HG02973 (cell line): Measurements from ENCODE around the gene SPDYE6.
"Not testable (repeated sequence)": the region's sequence is repeated elsewhere in the genome, so short reads cannot be mapped to it uniquely, and the experiment has no call there.

Experiments used
- ATAC-seq: cut with Tn5 transposase; IDR thresholded peaks from one replicate; pipeline ENCODE4 v1.9.1; 2021; ENCODE audit warnings: moderate library complexity; ENCODE audit not compliant: unreplicated experiment

The SPDYE6 gene

GRCh38 chr7:102364394-102364886, 8.2 kb upstream of the SPDYE6 start:
- not testable (repeated sequence) for ATAC-seq

GRCh38 chr7:102363549-102364393, 7.5 kb upstream of the SPDYE6 start:
- peak; percentile 98 for ATAC-seq

- ATAC-seq: not testable (repeated sequence)
These were observed 9.3 kb downstream of the SPDYE6 start for GRCh38 chr7:102346983-102347382.

GRCh38 chr7:102340599-102341368, 15.5 kb downstream of the SPDYE6 start:
- ATAC-seq: not testable (repeated sequence)

GRCh38 chr7:102337420-102337819, 18.8 kb downstream of the SPDYE6 start:
- not testable (repeated sequence) for ATAC-seq

- not testable (repeated sequence) for ATAC-seq
These were observed 19.2 kb downstream of the SPDYE6 start for GRCh38 chr7:102337002-102337401.

- ATAC-seq: not testable (repeated sequence)
These were observed 20.7 kb downstream of the SPDYE6 start for GRCh38 chr7:102335574-102335973.

GRCh38 chr7:102330666-102331460, 25.4 kb downstream of the SPDYE6 start:
- not testable (repeated sequence) for ATAC-seq

GRCh38 chr7:102329366-102329765, 26.9 kb downstream of the SPDYE6 start:
- ATAC-seq: not testable (repeated sequence)

- not testable (repeated sequence) for ATAC-seq
These were observed 27.4 kb downstream of the SPDYE6 start for GRCh38 chr7:102328863-102329262.

GRCh38 chr7:102327183-102327582, 29.1 kb downstream of the SPDYE6 start:
- not testable (repeated sequence) for ATAC-seq

GRCh38 chr7:102326157-102326889, 29.9 kb downstream of the SPDYE6 start:
- ATAC-seq: no peak

- not testable (repeated sequence) for ATAC-seq
These were observed 31.1 kb downstream of the SPDYE6 start for GRCh38 chr7:102325106-102325505.

GRCh38 chr7:102323914-102324195, 32.4 kb downstream of the SPDYE6 start:
- no peak for ATAC-seq

- no peak for ATAC-seq
These were observed 34.0 kb downstream of the SPDYE6 start for GRCh38 chr7:102322202-102322715.

GRCh38 chr7:102321351-102322201, 34.7 kb downstream of the SPDYE6 start:
- no peak for ATAC-seq

GRCh38 chr7:102320601-102321350, 35.5 kb downstream of the SPDYE6 start:
- no peak for ATAC-seq

- no peak for ATAC-seq
These were observed 36.1 kb downstream of the SPDYE6 start for GRCh38 chr7:102320181-102320580.

- no peak for ATAC-seq
These were observed 36.6 kb downstream of the SPDYE6 start for GRCh38 chr7:102319671-102320070.
